Lung (tissue), 12 donors: ENCODE data around the gene NOC4L. TPM values are rescaled to one million over a fixed set of nuclear protein-coding genes. Genes with fewer than 3 reads are reported as not detected.

ENCODE experiments used
- ATAC-seq: fragments of 200-7000 bp; cut with Tn5 transposase; one replicate; pipeline ENCODE4 v1.9.1; 2020; ENCODE audit warnings: moderate number of reproducible peaks; ENCODE audit not compliant: insufficient read depth, low FRiP score
- DNase-seq, 3 donors: peaks; one replicate each; pipeline ENCODE4 v3.0.0-alpha.2; 2013 to 2017
- H3K27ac ChIP-seq, 2 donors: one replicate each; pipeline ENCODE4 v1.5.1; 2013; ENCODE audit warnings: mild to moderate bottlenecking in 2 of 2, moderate library complexity in 2 of 2, control low read depth in 1 of 2, inconsistent platforms in 1 of 2, low read depth in 1 of 2, low read length in 1 of 2
- H3K27me3 ChIP-seq, 3 donors: one replicate each; pipeline ENCODE4 v1.5.1; 2013; ENCODE audit warnings: low read length in 2 of 3; ENCODE audit not compliant: control insufficient read depth in 3 of 3, insufficient read depth in 3 of 3
- H3K36me3 ChIP-seq, 4 donors: one replicate each; pipeline ENCODE4 v1.5.1; 2013; ENCODE audit warnings: low read length in 4 of 4, mild to moderate bottlenecking in 1 of 4, moderate library complexity in 1 of 4; ENCODE audit not compliant: control insufficient read depth in 4 of 4, insufficient read depth in 4 of 4
- H3K4me1 ChIP-seq, 5 donors: one replicate each; pipeline ENCODE4 v1.5.1; 2013; ENCODE audit warnings: low read length in 5 of 5, mild to moderate bottlenecking in 2 of 5, moderate library complexity in 1 of 5; ENCODE audit not compliant: control insufficient read depth in 5 of 5, insufficient read depth in 5 of 5
- H3K4me3 ChIP-seq: one replicate; pipeline ENCODE4 v1.5.1; 2013; ENCODE audit warnings: mild to moderate bottlenecking, control low read depth, moderate library complexity
- H3K9ac ChIP-seq, 2 donors: one replicate each; pipeline ENCODE4 v1.5.1; 2013; ENCODE audit warnings: low read length in 2 of 2, control low read depth in 1 of 2; ENCODE audit not compliant: insufficient read depth in 1 of 2
- H3K9me3 ChIP-seq, 4 donors: one replicate each; pipeline ENCODE4 v1.5.1; 2013; ENCODE audit warnings: low read length in 3 of 4, mild to moderate bottlenecking in 1 of 4, moderate library complexity in 1 of 4; ENCODE audit not compliant: control insufficient read depth in 4 of 4, insufficient read depth in 3 of 4
- WGBS, 2 donors: extraction: QIAGEN DNeasy Blood & Tissue Kit; methylation state at CpG; one replicate each; pipeline ENCODE4 v1.1.7; 2013; 5-methylcytosine and 5-hydroxymethylcytosine counted together
- polyA plus RNA-seq, 2 donors: library from polyadenylated mRNA; stranded (reverse); fragments of 200-250 nt; gene quantifications; one replicate each; pipeline ENCODE4 v1.2.1, GENCODE V29; 2013
- total RNA-seq, 2 donors: library from RNA; depleted of rRNA in 1 of 2; stranded (reverse); fragments of >200 nt in 1 of 2; gene quantifications; one replicate each; pipeline ENCODE4 v1.2.1, GENCODE V29; 2014 to 2021
- TF ChIP-seq, protein P1 (sequence below): IDR thresholded peaks from 2 replicates; pipeline ENCODE4 v1.5.1; 2012; ENCODE audit warnings: mild to moderate bottlenecking; ENCODE audit errors: control extremely low read depth, extremely low read depth
- donor health status: control.
- donor health status: control.
- donor health status: Bipolar disorder and iron deficiency.
- donor health status: healthy.
- donor health status: DM: yes; HTN: yes; CAD: no.

NOC4L gene
- total and polyA plus RNA-seq, 4 donors: 6.3 to 27.8 (median 25.9) TPM

DNA sequence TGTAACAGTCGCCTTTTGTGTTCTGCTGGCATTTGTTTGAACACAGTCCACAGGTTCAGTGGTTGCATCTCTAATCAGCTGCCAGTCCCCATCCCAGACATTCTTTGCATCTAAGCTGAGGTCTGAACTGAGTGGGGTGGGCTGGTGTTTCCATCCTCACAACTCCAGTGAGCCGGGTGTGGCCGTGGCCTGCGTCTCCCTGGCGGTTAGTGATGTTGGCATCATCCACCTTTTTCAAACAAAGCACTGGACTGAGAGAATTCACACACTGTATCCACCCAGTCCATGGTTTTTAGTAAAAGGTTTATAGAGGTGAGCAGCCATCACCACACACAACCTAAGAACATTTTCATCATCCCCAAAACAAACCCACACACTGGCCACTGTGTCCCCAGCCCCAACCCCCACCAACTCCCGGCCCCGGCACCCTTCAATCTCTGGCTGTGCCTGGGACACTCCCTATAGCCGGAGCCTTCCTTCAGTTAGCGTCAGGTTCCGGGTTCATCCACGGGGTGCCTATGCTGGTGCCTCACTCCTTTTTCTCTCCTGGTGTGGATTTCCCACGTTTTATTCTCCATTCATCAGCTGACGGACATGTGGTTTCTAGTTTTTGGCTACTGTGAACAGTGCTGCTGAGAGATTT, 6.7 kb upstream of the NOC4L start:
- ATAC-seq: no peak
- peaks cover 0 to 4% (median 0%) of the 10 kb centered on the region in 5 donors for H3K4me1 ChIP-seq
- no peak overlapping the region for H3K4me3 ChIP-seq
- no peak overlapping the region for H3K9ac ChIP-seq
- no peaks in the 10 kb centered on the region for H3K27me3 ChIP-seq
- H3K36me3 ChIP-seq: peaks cover 6 to 44% (median 17%) of the 10 kb centered on the region in 4 donors
- no peak overlapping the region for H3K27ac ChIP-seq
- TF ChIP-seq, protein P1, sequence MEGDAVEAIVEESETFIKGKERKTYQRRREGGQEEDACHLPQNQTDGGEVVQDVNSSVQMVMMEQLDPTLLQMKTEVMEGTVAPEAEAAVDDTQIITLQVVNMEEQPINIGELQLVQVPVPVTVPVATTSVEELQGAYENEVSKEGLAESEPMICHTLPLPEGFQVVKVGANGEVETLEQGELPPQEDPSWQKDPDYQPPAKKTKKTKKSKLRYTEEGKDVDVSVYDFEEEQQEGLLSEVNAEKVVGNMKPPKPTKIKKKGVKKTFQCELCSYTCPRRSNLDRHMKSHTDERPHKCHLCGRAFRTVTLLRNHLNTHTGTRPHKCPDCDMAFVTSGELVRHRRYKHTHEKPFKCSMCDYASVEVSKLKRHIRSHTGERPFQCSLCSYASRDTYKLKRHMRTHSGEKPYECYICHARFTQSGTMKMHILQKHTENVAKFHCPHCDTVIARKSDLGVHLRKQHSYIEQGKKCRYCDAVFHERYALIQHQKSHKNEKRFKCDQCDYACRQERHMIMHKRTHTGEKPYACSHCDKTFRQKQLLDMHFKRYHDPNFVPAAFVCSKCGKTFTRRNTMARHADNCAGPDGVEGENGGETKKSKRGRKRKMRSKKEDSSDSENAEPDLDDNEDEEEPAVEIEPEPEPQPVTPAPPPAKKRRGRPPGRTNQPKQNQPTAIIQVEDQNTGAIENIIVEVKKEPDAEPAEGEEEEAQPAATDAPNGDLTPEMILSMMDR: no peak
- H3K9me3 ChIP-seq: no peaks in the 10 kb centered on the region
- 85 to 89% methylated on average over 13 of the region's 13 CpGs for WGBS, 2 donors
- no peak for DNase-seq

- TF ChIP-seq, protein P1: no peak
- H3K9ac ChIP-seq: no peak overlapping the region
- ATAC-seq (no peak), DNase-seq (no peak)
- H3K36me3 ChIP-seq: peaks cover 6 to 44% (median 17%) of the 10 kb centered on the region in 4 donors
- no peak overlapping the region for H3K4me3 ChIP-seq
- H3K9me3 ChIP-seq: no peaks in the 10 kb centered on the region
- H3K4me1 ChIP-seq: peaks cover 0 to 12% (median 3%) of the 10 kb centered on the region in 5 donors
- no peak overlapping the region for H3K27ac ChIP-seq
- 93 to 94% methylated on average over 34 of the region's 34 CpGs for WGBS, 2 donors
- no peaks in the 10 kb centered on the region for H3K27me3 ChIP-seq
Measured at GRCh38 chr12:132138941-132139871, 5.1 kb upstream of the NOC4L start.

DNA sequence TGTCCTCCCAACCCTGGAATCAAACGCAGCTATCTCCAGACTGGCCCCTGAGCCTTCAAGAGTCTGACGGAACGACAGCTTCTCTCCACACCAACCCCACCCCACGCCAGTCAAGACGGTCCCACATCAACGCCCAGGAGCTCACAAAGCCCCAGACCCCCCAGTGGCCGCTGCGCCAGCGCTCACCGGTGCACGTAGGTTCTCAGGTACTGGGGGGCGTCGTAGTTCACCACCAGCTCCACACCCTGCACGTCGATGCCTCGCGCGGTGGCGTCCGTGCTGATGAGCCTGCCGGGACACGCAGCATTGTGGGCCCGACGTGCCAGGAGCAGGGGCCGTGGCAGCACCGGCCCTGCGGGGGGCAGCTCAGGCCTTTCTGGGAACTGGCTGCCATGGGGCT, 4.3 kb upstream of the NOC4L start:
- H3K4me1 ChIP-seq: peaks cover 0 to 14% (median 3%) of the 10 kb centered on the region in 5 donors
- no peak overlapping the region for H3K9ac ChIP-seq
- DNase-seq (no peak), ATAC-seq (no peak)
- H3K4me3 ChIP-seq: no peak overlapping the region
- H3K9me3 ChIP-seq: no peaks in the 10 kb centered on the region
- peaks cover 6 to 44% (median 17%) of the 10 kb centered on the region in 4 donors for H3K36me3 ChIP-seq
- no peaks in the 10 kb centered on the region for H3K27me3 ChIP-seq
- WGBS, 2 donors: 96 to 97% methylated on average over 27 of the region's 27 CpGs
- no peak overlapping the region for H3K27ac ChIP-seq
- TF ChIP-seq, protein P1: no peak
